Ascending aorta (tissue), 2 donors: Measurements from ENCODE around the gene EMILIN2. TPM values are rescaled to one million over a fixed set of nuclear protein-coding genes. Genes with fewer than 3 reads are reported as not detected.
"Not testable (repeated sequence)": the region's sequence is repeated elsewhere in the genome, so short reads cannot be mapped to it uniquely, and the experiment has no call there.

Source experiments
- DNase-seq, 2 donors: peaks; one replicate each; pipeline ENCODE4 v3.0.0-alpha.2; 2019; ENCODE audit warnings: low spot score in 2 of 2
- H3K27ac ChIP-seq, 2 donors: fragments of 200-600 bp; sonication (generic); one replicate each; pipeline ENCODE4 v1.5.1; 2016 to 2017; ENCODE audit warnings: mild to moderate bottlenecking in 1 of 2
- H3K27me3 ChIP-seq: fragments of 200-600 bp; sonication (generic); one replicate; pipeline ENCODE4 v1.5.1; 2017
- H3K36me3 ChIP-seq, 2 donors: fragments of 200-600 bp; sonication (generic); one replicate each; pipeline ENCODE4 v1.5.1; 2016
- H3K4me1 ChIP-seq, 2 donors: fragments of 200-600 bp; sonication (generic); one replicate each; pipeline ENCODE4 v1.5.1; 2016 to 2017; ENCODE audit warnings: mild to moderate bottlenecking in 1 of 2
- H3K4me3 ChIP-seq, 2 donors: fragments of 200-600 bp; sonication (generic); one replicate each; pipeline ENCODE4 v1.5.1; 2016 to 2017; ENCODE audit warnings: mild to moderate bottlenecking in 1 of 2
- H3K9me3 ChIP-seq, 2 donors: fragments of 200-600 bp; sonication (generic); one replicate each; pipeline ENCODE4 v1.5.1; 2016
- CTCF ChIP-seq, 3 experiments: fragments of 200-600 bp in 2 of 3; fragments of 450-650 bp in 1 of 3; sonication (generic) in 2 of 3; IDR thresholded peaks; one replicate each; pipeline ENCODE4 v1.5.1; 2016 to 2019; ENCODE audit warnings: antibody characterized with exemption in 3 of 3, mild to moderate bottlenecking in 1 of 3, moderate library complexity in 1 of 3
- intact Hi-C: fragments of 100-400 bp; cut with DNase I; formaldehyde crosslinking; loops from one replicate; pipeline ENCODE4 v1.15.1; 2023
- total RNA-seq: library from RNA; depleted of rRNA; stranded (reverse); fragments of >200 nt; gene quantifications from one replicate; pipeline ENCODE4 v1.1.0, GENCODE V29; 2016

EMILIN2 gene
- total RNA-seq, 1 donor from 2014 or later = 22.4 TPM

- H3K36me3 ChIP-seq, H3K9me3 ChIP-seq, H3K27ac ChIP-seq, intact Hi-C loops, DNase-seq, H3K4me3 ChIP-seq, H3K4me1 ChIP-seq, H3K27me3 ChIP-seq: not testable (repeated sequence)
Measured at GRCh38 chr18:2866465-2866864, 19.7 kb downstream of the EMILIN2 start.

- no peak for TF ChIP-seq CTCF (IDR thresholded peaks at IDR 0.05)
- intact Hi-C loops = no loop called here
- Histone ChIP-seq H3K4me1 (no peaks in the 10 kb centered on the region), H3K27ac (no peak overlapping the region), H3K27me3 (no peaks in the 10 kb centered on the region), H3K9me3 (no peaks in the 10 kb centered on the region), H3K36me3 (no peaks in the 10 kb centered on the region), H3K4me3 (no peak overlapping the region)
- no peak for DNase-seq
Measured at GRCh38 chr18:2869207-2869606, 22.4 kb downstream of the EMILIN2 start.

GRCh38 chr18:2871111-2871720 lies 24.4 kb downstream of the EMILIN2 start:
- no peaks in the 10 kb centered on the region for H3K36me3 ChIP-seq

GRCh38 chr18:2872095-2872494 lies 25.3 kb downstream of the EMILIN2 start:
- DNase-seq = no peak
- Histone ChIP-seq H3K27ac (no peak overlapping the region), H3K9me3 (no peaks in the 10 kb centered on the region), H3K4me3 (no peak overlapping the region), H3K36me3 (no peaks in the 10 kb centered on the region), H3K27me3 (no peaks in the 10 kb centered on the region), H3K4me1 (peaks cover 0 to 18% of the 10 kb centered on the region in 2 donors)
- intact Hi-C loops = no loop called here
- no peak for TF ChIP-seq CTCF (IDR thresholded peaks at IDR 0.05)

More at GRCh38 chr18:2871111-2871720, 24.4 kb downstream of the EMILIN2 start:
- DNase-seq = no peak
- H3K4me3 ChIP-seq = no peak overlapping the region
- H3K27ac ChIP-seq = no peak overlapping the region
- no peak for TF ChIP-seq CTCF (IDR thresholded peaks at IDR 0.05)
- peaks cover 0 to 13% of the 10 kb centered on the region in 2 donors for H3K4me1 ChIP-seq
- intact Hi-C loops = no loop called here
- H3K27me3 ChIP-seq = no peaks in the 10 kb centered on the region
- H3K9me3 ChIP-seq = no peaks in the 10 kb centered on the region

- Histone ChIP-seq H3K27ac (peak overlapping the region; percentile 63 to 84), H3K36me3 (no peaks in the 10 kb centered on the region), H3K4me3 (peak overlapping the region in 1 of 2 donors; percentile 34), H3K4me1 (peaks cover 0 to 26% of the 10 kb centered on the region in 2 donors), H3K27me3 (no peaks in the 10 kb centered on the region), H3K9me3 (no peaks in the 10 kb centered on the region)
- no peak for DNase-seq
- intact Hi-C loops = loop anchor here (2.0 kb wide), 1 partner anchor 18 kb away; no protein-coding TSS in a partner anchor
- no peak for TF ChIP-seq CTCF (IDR thresholded peaks at IDR 0.05)
Measured at GRCh38 chr18:2874765-2875164, 28.0 kb downstream of the EMILIN2 start.

GRCh38 chr18:2878656-2879330 lies 32.0 kb downstream of the EMILIN2 start:
- no peaks in the 10 kb centered on the region for H3K36me3 ChIP-seq
- peaks cover 0 to 40% of the 10 kb centered on the region in 2 donors for H3K4me1 ChIP-seq
- DNase-seq = no peak
- no peak overlapping the region for H3K4me3 ChIP-seq
- intact Hi-C loops = no loop called here
- TF ChIP-seq CTCF (IDR thresholded peaks at IDR 0.05) = no peak
- H3K9me3 ChIP-seq = no peaks in the 10 kb centered on the region
- no peak overlapping the region for H3K27ac ChIP-seq
- H3K27me3 ChIP-seq = no peaks in the 10 kb centered on the region
